Stomach (tissue), 9 donors: ENCODE measurements around the gene TTC33. TPM values are rescaled to one million over a fixed set of nuclear protein-coding genes. Genes with fewer than 3 reads are reported as not detected.
A peak's percentile ranks its signal among the peaks of the same experiment; 100 is the strongest.

ENCODE experiments used
- DNase-seq, 2 donors: peaks; one replicate each; pipeline versions ENCODE4 v3.0.0 to v3.0.0-alpha.2; 2013 to 2019
- H3K27ac ChIP-seq, 5 donors: fragments of 200-600 bp in 4 of 5; sonication (generic) in 4 of 5; one replicate each; pipeline ENCODE4 v1.5.1; 2013 to 2019; ENCODE audit warnings: mild to moderate bottlenecking in 1 of 5, moderate library complexity in 1 of 5
- H3K27me3 ChIP-seq, 3 donors: fragments of 200-600 bp; sonication (generic); one replicate each; pipeline ENCODE4 v1.5.1; 2017 to 2019; ENCODE audit warnings: mixed run types in 1 of 3
- H3K36me3 ChIP-seq, 4 donors: fragments of 200-600 bp; sonication (generic); 1 replicate in 3 of 4; 2 replicates in 1 of 4; pipeline ENCODE4 v1.5.1; 2016 to 2019
- H3K4me1 ChIP-seq, 4 donors: fragments of 200-600 bp; sonication (generic); one replicate each; pipeline ENCODE4 v1.5.1; 2016 to 2019
- H3K4me3 ChIP-seq, 4 donors: fragments of 200-600 bp; sonication (generic) in 3 of 4; one replicate each; pipeline ENCODE4 v1.5.1; 2016 to 2019; ENCODE audit warnings: mild to moderate bottlenecking in 1 of 4
- H3K9me3 ChIP-seq, 4 donors: fragments of 200-600 bp; sonication (generic); one replicate each; pipeline ENCODE4 v1.5.1; 2016 to 2019
- CTCF ChIP-seq, 7 experiments: fragments of 450-650 bp in 4 of 7; fragments of 200-600 bp in 3 of 7; sonication (generic) in 3 of 7; IDR thresholded peaks; one replicate each; pipeline ENCODE4 v1.5.1; 2016 to 2019; ENCODE audit warnings: antibody characterized with exemption in 7 of 7, control low read depth in 2 of 7, mild to moderate bottlenecking in 1 of 7
- EP300 ChIP-seq: sonication (generic); formaldehyde crosslinking; IDR thresholded peaks from one replicate; pipeline ENCODE4 v1.6.1; 2017; ENCODE audit warnings: antibody characterized with exemption
- POLR2A ChIP-seq, 4 donors: fragments of 450-650 bp; IDR thresholded peaks; one replicate each; pipeline ENCODE4 v1.6.1; 2016; ENCODE audit warnings: antibody characterized with exemption in 4 of 4, control low read depth in 2 of 4, mild to moderate bottlenecking in 1 of 4, moderate library complexity in 1 of 4
- POLR2AphosphoS5 ChIP-seq, 3 donors: sonication (generic); formaldehyde crosslinking; IDR thresholded peaks; one replicate each; pipeline ENCODE4 v1.6.1; 2016; ENCODE audit warnings: antibody characterized with exemption in 3 of 3
- WGBS, 5 donors: extraction: QIAGEN DNeasy Blood & Tissue Kit in 3 of 5; methylation state at CpG; one replicate each; pipeline versions ENCODE4 v1.1.5 to v1.1.7; 2013 to 2018; 5-methylcytosine and 5-hydroxymethylcytosine counted together
- intact Hi-C: fragments of 100-400 bp; cut with DNase I; formaldehyde crosslinking; loops from one replicate; pipeline ENCODE4 v1.15.1; 2023; ENCODE audit warnings: low total_unique reads
- polyA plus RNA-seq, 3 donors: library from polyadenylated mRNA; stranded (reverse); fragments of 200-250 nt; gene quantifications; one replicate each; pipeline ENCODE4 v1.2.3, GENCODE V29; 2013
- total RNA-seq, 5 donors: library from RNA; depleted of rRNA; stranded (reverse); fragments of >200 nt; gene quantifications; one replicate each; pipeline versions ENCODE4 v1.1.0 to v1.2.3, GENCODE V29; 2014 to 2016
- donor health status: healthy with polysubstance abuse.
- donor health status: Bipolar disorder and iron deficiency.
- donor health status: healthy.

TTC33 gene
- total and polyA plus RNA-seq, 8 donors: 0.29 to 41.5 (median 7.3) TPM

- Histone ChIP-seq H3K27ac (peak overlapping the region in 3 of 5 donors; percentile 1 to 15 (median 5)), H3K36me3 (no peaks in the 10 kb centered on the region), H3K9me3 (no peaks in the 10 kb centered on the region), H3K4me1 (no peaks in the 10 kb centered on the region), H3K4me3 (no peak overlapping the region), H3K27me3 (no peaks in the 10 kb centered on the region)
- intact Hi-C loops: no loop called here
- 49 to 67% (median 55%) methylated on average over 3 of the region's 3 CpGs for WGBS, 5 donors
- no peak for DNase-seq
- TF ChIP-seq CTCF (IDR thresholded peaks at IDR 0.05): no peak
- no peak for TF ChIP-seq POLR2AphosphoS5 (IDR thresholded peaks at IDR 0.05)
- no peak for TF ChIP-seq EP300
- TF ChIP-seq POLR2A (IDR thresholded peaks at IDR 0.05): no peak
Measured at GRCh38 chr5:40614923-40615585, 140.7 kb downstream of the TTC33 start.

- DNase-seq: no peak
- Histone ChIP-seq H3K36me3 (no peaks in the 10 kb centered on the region), H3K4me3 (no peak overlapping the region), H3K27me3 (no peaks in the 10 kb centered on the region), H3K9me3 (no peaks in the 10 kb centered on the region), H3K27ac (no peak overlapping the region), H3K4me1 (no peaks in the 10 kb centered on the region)
- intact Hi-C loops: no loop called here
- 72 to 81% (median 77%) methylated on average over 1 of the region's 1 CpG for WGBS, 5 donors
- TF ChIP-seq POLR2A (IDR thresholded peaks at IDR 0.05) (no peak), EP300 (no peak), POLR2AphosphoS5 (IDR thresholded peaks at IDR 0.05) (no peak), CTCF (IDR thresholded peaks at IDR 0.05) (no peak)
Measured at GRCh38 chr5:40614466-40614865, 141.3 kb downstream of the TTC33 start.

- no peaks in the 10 kb centered on the region for H3K36me3 ChIP-seq
- no peak overlapping the region for H3K27ac ChIP-seq
- WGBS, 5 donors: 81 to 92% (median 83%) methylated on average over 3 of the region's 3 CpGs
- H3K4me3 ChIP-seq: no peak overlapping the region
- H3K9me3 ChIP-seq: no peaks in the 10 kb centered on the region
- intact Hi-C loops: no loop called here
- TF ChIP-seq CTCF (IDR thresholded peaks at IDR 0.05): no peak
- no peak for TF ChIP-seq POLR2AphosphoS5 (IDR thresholded peaks at IDR 0.05)
- no peak for TF ChIP-seq EP300
- TF ChIP-seq POLR2A (IDR thresholded peaks at IDR 0.05): no peak
- H3K4me1 ChIP-seq: peaks cover 0 to 6% (median 0%) of the 10 kb centered on the region in 4 donors
- H3K27me3 ChIP-seq: no peaks in the 10 kb centered on the region
- no peak for DNase-seq
Measured at GRCh38 chr5:40607202-40607601, 148.6 kb downstream of the TTC33 start.

GRCh38 chr5:40606077-40606765 is 149.5 kb downstream of the TTC33 start:
- DNase-seq: no peak
- H3K36me3 ChIP-seq: no peaks in the 10 kb centered on the region
- H3K4me1 ChIP-seq: peaks cover 0 to 6% (median 0%) of the 10 kb centered on the region in 4 donors
- WGBS, 5 donors: 69 to 82% (median 80%) methylated on average over 11 of the region's 11 CpGs
- no peaks in the 10 kb centered on the region for H3K27me3 ChIP-seq
- H3K27ac ChIP-seq: no peak overlapping the region
- no peaks in the 10 kb centered on the region for H3K9me3 ChIP-seq
- intact Hi-C loops: no loop called here
- TF ChIP-seq EP300 (no peak), POLR2A (IDR thresholded peaks at IDR 0.05) (no peak), CTCF (IDR thresholded peaks at IDR 0.05) (no peak), POLR2AphosphoS5 (IDR thresholded peaks at IDR 0.05) (no peak)
- H3K4me3 ChIP-seq: no peak overlapping the region
